Measurements from ENCODE around the gene GTF3C5. TPM values are rescaled to one million over a fixed set of nuclear protein-coding genes. Genes with fewer than 3 reads are reported as not detected.

The GTF3C5 gene, protein sequence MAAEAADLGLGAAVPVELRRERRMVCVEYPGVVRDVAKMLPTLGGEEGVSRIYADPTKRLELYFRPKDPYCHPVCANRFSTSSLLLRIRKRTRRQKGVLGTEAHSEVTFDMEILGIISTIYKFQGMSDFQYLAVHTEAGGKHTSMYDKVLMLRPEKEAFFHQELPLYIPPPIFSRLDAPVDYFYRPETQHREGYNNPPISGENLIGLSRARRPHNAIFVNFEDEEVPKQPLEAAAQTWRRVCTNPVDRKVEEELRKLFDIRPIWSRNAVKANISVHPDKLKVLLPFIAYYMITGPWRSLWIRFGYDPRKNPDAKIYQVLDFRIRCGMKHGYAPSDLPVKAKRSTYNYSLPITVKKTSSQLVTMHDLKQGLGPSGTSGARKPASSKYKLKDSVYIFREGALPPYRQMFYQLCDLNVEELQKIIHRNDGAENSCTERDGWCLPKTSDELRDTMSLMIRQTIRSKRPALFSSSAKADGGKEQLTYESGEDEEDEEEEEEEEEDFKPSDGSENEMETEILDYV
- total RNA-seq, result 29.7 and 31.4 TPM in 2 replicates

DNA sequence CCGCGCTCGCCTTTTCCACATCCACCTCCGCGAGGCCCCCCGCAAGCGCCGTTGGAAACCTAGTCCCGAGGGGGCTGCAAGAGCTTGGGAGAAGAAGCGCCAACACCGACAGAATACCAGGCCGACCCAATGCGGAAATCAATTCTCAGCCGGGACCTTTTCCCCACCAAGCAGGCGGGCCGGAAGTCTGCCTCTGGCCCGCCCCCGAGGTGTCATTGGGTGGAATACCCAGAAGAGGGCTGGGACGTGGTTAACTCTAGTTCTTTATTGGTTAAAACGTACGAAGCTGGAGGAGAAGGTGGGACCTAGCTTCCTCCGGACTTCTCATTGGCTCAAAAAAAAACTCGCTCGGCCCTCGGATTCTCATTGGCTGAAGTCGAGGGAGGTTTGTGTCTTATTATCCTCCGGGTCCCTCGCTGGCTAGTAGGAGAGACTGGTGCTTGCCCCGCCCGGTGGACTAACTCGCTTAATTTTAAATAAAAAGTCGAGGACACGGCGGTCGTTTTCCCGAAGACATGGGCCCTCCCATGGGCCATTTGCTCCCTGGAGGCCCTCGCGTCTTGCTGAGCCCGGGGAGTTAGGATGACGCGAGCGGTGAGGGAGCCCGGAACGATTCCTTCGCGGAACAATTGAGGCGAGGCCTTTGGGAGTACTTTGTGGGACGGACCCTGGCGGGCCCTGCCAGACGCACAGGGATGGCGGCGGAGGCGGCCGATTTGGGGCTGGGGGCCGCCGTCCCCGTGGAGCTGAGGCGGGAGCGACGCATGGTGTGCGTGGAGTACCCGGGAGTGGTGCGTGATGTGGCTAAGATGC, at the start of gene GTF3C5:
TSS of gene GTF3C5 (plus strand) at position 681 of the 813 bp plus-strand sequence. CDS start at position 696, 15 bp downstream.
- FAIRE-seq (no peak), DNase-seq (ENCODE audit: low read depth) (peak; percentile 96)
- TF ChIP-seq, protein P1, sequence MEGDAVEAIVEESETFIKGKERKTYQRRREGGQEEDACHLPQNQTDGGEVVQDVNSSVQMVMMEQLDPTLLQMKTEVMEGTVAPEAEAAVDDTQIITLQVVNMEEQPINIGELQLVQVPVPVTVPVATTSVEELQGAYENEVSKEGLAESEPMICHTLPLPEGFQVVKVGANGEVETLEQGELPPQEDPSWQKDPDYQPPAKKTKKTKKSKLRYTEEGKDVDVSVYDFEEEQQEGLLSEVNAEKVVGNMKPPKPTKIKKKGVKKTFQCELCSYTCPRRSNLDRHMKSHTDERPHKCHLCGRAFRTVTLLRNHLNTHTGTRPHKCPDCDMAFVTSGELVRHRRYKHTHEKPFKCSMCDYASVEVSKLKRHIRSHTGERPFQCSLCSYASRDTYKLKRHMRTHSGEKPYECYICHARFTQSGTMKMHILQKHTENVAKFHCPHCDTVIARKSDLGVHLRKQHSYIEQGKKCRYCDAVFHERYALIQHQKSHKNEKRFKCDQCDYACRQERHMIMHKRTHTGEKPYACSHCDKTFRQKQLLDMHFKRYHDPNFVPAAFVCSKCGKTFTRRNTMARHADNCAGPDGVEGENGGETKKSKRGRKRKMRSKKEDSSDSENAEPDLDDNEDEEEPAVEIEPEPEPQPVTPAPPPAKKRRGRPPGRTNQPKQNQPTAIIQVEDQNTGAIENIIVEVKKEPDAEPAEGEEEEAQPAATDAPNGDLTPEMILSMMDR (IDR thresholded peaks at IDR 0.05; ENCODE audit: insufficient read depth, low read length, severe bottlenecking), result no peak
- H3K36me3 ChIP-seq (ENCODE audit: control insufficient read depth, insufficient read depth, low read length), result peaks cover 1% of the 10 kb centered on the region
- H3K27me3 ChIP-seq (ENCODE audit: control insufficient read depth, insufficient read depth, low read length), result no peaks in the 10 kb centered on the region
- H3K4me3 ChIP-seq (ENCODE audit: low read depth, low read length), result peak within 1 kb of the TSS; percentile 88

DNA sequence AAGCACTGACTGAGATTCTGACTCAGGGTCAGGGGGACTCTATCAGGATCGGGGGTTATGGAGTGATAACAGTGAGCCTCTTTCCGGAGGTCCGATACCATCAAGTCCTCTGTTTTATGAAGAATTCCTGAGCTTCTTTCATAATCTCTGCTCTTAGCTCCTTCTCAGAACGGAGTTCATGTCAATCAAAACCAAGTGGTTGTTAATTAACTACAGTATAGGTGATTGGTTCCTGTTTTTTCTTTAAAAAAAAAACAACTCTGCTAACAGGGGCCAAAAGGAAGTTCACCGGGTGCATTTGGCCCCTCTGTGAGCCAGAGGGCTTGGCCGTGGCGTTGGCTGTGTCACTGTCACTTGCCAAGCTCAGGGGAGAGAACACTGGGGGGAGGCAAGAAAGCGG, 48.3 kb upstream of the GTF3C5 start:
- Histone ChIP-seq H3K27me3 (ENCODE audit: control insufficient read depth, insufficient read depth, low read length) (peaks cover 15% of the 10 kb centered on the region), H3K4me3 (ENCODE audit: low read depth, low read length) (no peak overlapping the region), H3K36me3 (ENCODE audit: control insufficient read depth, insufficient read depth, low read length) (no peaks in the 10 kb centered on the region)
- DNase-seq (ENCODE audit: low read depth), result no peak
- no peak for FAIRE-seq
- TF ChIP-seq, protein P1 (IDR thresholded peaks at IDR 0.05; ENCODE audit: insufficient read depth, low read length, severe bottlenecking), result no peak

DNA sequence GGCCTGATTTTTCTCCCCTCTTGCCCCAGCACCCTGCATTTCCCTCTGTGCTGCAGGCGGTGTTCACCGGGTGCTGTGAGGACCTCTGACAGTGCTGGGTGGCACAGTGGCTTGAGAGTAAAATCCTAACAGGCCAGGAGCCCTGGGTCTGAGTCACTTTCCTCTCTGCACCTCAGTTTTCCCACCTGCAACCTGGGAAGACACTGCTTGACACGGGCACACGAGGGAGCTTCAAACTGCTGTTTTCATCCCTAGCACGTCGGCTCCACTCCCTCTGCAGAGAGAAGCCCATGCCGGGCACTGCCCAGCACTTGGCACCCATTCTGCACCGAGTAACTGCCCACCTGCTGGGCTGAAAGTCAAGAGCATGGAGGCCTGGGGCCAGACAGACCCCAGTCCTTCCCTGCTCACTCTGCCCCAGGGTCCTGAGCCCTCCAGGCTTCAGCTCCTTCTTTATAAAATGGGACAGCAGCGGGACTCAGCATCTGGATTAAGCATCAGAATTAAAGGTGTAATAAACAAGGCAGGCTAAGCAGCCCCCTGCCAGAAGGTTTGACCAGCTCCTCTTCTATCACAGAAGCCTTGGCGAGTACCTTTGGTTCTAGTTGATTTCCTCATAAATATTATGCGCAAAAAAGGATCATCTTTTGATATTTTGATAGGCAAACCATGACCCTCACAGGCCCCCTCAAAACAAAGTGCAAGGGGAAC, 47.2 kb upstream of the GTF3C5 start:
- no peak for DNase-seq (ENCODE audit: low read depth)
- H3K27me3 ChIP-seq (ENCODE audit: control insufficient read depth, insufficient read depth, low read length), result peaks cover 13% of the 10 kb centered on the region
- H3K4me3 ChIP-seq (ENCODE audit: low read depth, low read length), result no peak overlapping the region
- no peaks in the 10 kb centered on the region for H3K36me3 ChIP-seq (ENCODE audit: control insufficient read depth, insufficient read depth, low read length)
- FAIRE-seq, result no peak
- TF ChIP-seq, protein P1 (IDR thresholded peaks at IDR 0.05; ENCODE audit: insufficient read depth, low read length, severe bottlenecking), result no peak

DNA sequence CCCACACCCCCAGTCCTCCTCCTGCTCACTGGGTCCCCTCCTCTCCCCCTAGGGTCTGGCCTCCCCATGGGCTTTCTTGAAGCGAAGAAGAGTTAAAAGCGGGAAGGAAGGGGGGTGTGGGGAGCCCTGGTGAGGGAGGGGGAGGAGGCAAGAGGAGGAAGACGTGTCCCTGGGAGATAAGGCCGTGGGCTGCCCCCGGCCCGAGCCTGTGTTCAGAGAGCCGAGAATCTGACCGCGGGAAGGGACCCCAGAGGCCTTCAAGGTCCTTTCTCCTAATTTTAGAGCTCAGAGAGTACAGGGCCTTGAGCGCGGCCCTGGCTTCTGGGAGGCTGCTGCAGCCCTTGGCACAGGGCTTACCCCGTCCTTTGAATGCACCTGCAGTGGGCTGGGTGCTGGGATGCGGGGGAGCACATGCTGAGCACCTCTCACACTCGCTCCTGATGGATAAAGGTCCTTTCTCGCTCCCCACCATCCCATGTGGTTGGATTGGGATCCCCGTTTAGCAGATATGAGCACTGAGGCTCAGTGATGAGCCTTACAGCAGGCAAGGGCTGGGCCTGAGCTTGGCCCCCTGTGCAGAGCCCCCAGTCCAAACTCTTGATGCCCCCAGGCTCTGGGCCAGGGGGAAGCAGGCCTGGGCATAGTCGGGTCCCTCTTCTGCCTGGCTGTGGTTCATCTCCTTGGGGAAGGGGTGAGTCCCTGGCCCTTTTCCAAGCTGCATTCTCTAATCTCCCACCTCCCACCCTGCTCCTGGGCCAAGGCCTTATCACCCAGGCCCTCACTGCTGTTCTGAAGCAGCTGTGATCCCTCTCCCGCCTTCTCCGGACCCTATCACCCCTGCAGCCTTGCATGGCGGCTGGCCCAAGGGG, 46.4 kb upstream of the GTF3C5 start:
- no peak for DNase-seq (ENCODE audit: low read depth)
- Histone ChIP-seq H3K36me3 (ENCODE audit: control insufficient read depth, insufficient read depth, low read length) (no peaks in the 10 kb centered on the region), H3K27me3 (ENCODE audit: control insufficient read depth, insufficient read depth, low read length) (peaks cover 8% of the 10 kb centered on the region), H3K4me3 (ENCODE audit: low read depth, low read length) (no peak overlapping the region)
- TF ChIP-seq, protein P1 (IDR thresholded peaks at IDR 0.05; ENCODE audit: insufficient read depth, low read length, severe bottlenecking), result no peak
- no peak for FAIRE-seq

DNA sequence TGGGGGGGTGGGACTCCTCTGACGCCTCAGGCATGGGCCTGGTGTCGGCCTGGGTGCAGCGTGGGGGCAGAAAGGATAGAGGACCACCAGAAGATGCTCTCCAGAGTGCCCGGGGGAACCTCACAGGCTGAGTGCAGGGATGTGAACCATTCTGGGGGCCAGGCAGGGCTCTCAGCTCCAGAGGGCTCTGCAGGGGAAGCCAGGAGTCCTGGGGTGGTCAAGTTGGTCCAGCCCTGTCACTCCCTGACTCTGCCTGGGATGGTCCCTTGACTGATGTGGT, 45.8 kb upstream of the GTF3C5 start:
- Histone ChIP-seq H3K27me3 (ENCODE audit: control insufficient read depth, insufficient read depth, low read length) (peaks cover 6% of the 10 kb centered on the region), H3K4me3 (ENCODE audit: low read depth, low read length) (no peak overlapping the region), H3K36me3 (ENCODE audit: control insufficient read depth, insufficient read depth, low read length) (no peaks in the 10 kb centered on the region)
- TF ChIP-seq, protein P1 (IDR thresholded peaks at IDR 0.05; ENCODE audit: insufficient read depth, low read length, severe bottlenecking), result no peak
- DNase-seq (ENCODE audit: low read depth) (no peak), FAIRE-seq (no peak)
